Measurements from ENCODE around the gene NSUN7.

- TF ChIP-seq CTCF (IDR thresholded peaks at IDR 0.05; ENCODE audit: poor library complexity, severe bottlenecking) (no peak), POLR2AphosphoS5 (IDR thresholded peaks at IDR 0.05) (no peak), RAD21 (conservative IDR thresholded peaks at IDR 0.05) (no peak), EZH2 (IDR thresholded peaks at IDR 0.05; ENCODE audit: borderline replicate concordance, insufficient read depth, low read length, poor library complexity, severe bottlenecking) (no peak), REST (IDR thresholded peaks at IDR 0.05; ENCODE audit: borderline replicate concordance) (no peak), MXI1 (conservative IDR thresholded peaks at IDR 0.05; ENCODE audit: poor library complexity, severe bottlenecking) (no peak), EP300 (conservative IDR thresholded peaks at IDR 0.05; ENCODE audit: poor library complexity, severe bottlenecking) (no peak)
Observed at GRCh38 chr4:40788331-40788730, 38.6 kb downstream of the NSUN7 start.

All from neural cell (in vitro differentiated cells).